Measurements from ENCODE around the gene HOXC12. TPM values are rescaled to one million over a fixed set of nuclear protein-coding genes. Genes with fewer than 3 reads are reported as not detected.

Gene HOXC12
- total RNA-seq = not detected

GRCh38 chr12:53954694-53955035 lies at the start of gene HOXC12:
TSS of gene HOXC12 (plus strand) at chr12:53954903. CDS start at chr12:53954930, 27 bp downstream.
- Histone ChIP-seq H3K9me3 (no peaks in the 10 kb centered on the region), H3K4me3 (no peak within 1 kb of the TSS), H3K36me3 (no peaks in the 10 kb centered on the region), H3K27ac (no peak within 1 kb of the TSS), H3K4me1 (peaks cover 5 to 48% (median 5%) of the 10 kb centered on the region in 3 donors), H3K27me3 (peaks cover 55 to 100% (median 77%) of the 10 kb centered on the region in 4 donors)
- 1 to 6% methylated on average over 7 to 8 of the region's 20 CpGs for WGBS, 2 donors
- intact Hi-C loops (cut with DNase I) = no loop called here
- DNase-seq = no peak
- TF ChIP-seq CTCF (IDR thresholded peaks at IDR 0.05) = no peak
- TF ChIP-seq POLR2A (IDR thresholded peaks at IDR 0.05) = no peak

GRCh38 chr12:53907103-53907502 lies 47.6 kb upstream of the HOXC12 start:
- TF ChIP-seq CTCF (IDR thresholded peaks at IDR 0.05) = no peak
- no peak for TF ChIP-seq POLR2A (IDR thresholded peaks at IDR 0.05)
- 51 to 83% methylated on average over 3 of the region's 3 CpGs for WGBS, 2 donors
- H3K27me3 ChIP-seq = peaks cover 0 to 93% (median 2%) of the 10 kb centered on the region in 4 donors

GRCh38 chr12:53916788-53917655 lies 37.7 kb upstream of the HOXC12 start:
- peaks cover 0 to 99% (median 11%) of the 10 kb centered on the region in 4 donors for H3K27me3 ChIP-seq
- no peak for TF ChIP-seq CTCF (IDR thresholded peaks at IDR 0.05)
- no peak for TF ChIP-seq POLR2A (IDR thresholded peaks at IDR 0.05)
- 65 to 71% methylated on average over 5 of the region's 5 CpGs for WGBS, 2 donors

More at GRCh38 chr12:53907103-53907502, 47.6 kb upstream of the HOXC12 start:
- intact Hi-C loops (cut with DNase I) = no loop called here
- Histone ChIP-seq H3K4me3 (no peak overlapping the region), H3K27ac (no peak overlapping the region), H3K36me3 (no peaks in the 10 kb centered on the region), H3K4me1 (no peaks in the 10 kb centered on the region), H3K9me3 (no peaks in the 10 kb centered on the region)
- no peak for DNase-seq

GRCh38 chr12:53924521-53925405 lies 29.9 kb upstream of the HOXC12 start:
- intact Hi-C loops (cut with DNase I) = no loop called here
- Histone ChIP-seq H3K4me1 (peaks cover 0 to 9% (median 0%) of the 10 kb centered on the region in 3 donors), H3K36me3 (no peaks in the 10 kb centered on the region), H3K9me3 (no peaks in the 10 kb centered on the region), H3K27me3 (peaks cover 17 to 100% (median 36%) of the 10 kb centered on the region in 4 donors), H3K27ac (no peak overlapping the region), H3K4me3 (no peak overlapping the region)
- TF ChIP-seq POLR2A (IDR thresholded peaks at IDR 0.05) (no peak), CTCF (IDR thresholded peaks at IDR 0.05) (no peak)
- DNase-seq = no peak
- WGBS, 2 donors = 22 to 50% methylated on average over 1 to 2 of the region's 2 CpGs

More at GRCh38 chr12:53916788-53917655, 37.7 kb upstream of the HOXC12 start:
- DNase-seq = no peak
- Histone ChIP-seq H3K27ac (no peak overlapping the region), H3K36me3 (no peaks in the 10 kb centered on the region), H3K4me1 (no peaks in the 10 kb centered on the region), H3K9me3 (no peaks in the 10 kb centered on the region), H3K4me3 (no peak overlapping the region)
- intact Hi-C loops (cut with DNase I) = no loop called here

Data from esophagus squamous epithelium (tissue), 5 donors.